ENCODE results near the gene WIZ. TPM values are rescaled to one million over a fixed set of nuclear protein-coding genes. Genes with fewer than 3 reads are reported as not detected.

The WIZ gene
- total RNA-seq, 1 experiment from 2014 or later = 25.9 TPM

DNA sequence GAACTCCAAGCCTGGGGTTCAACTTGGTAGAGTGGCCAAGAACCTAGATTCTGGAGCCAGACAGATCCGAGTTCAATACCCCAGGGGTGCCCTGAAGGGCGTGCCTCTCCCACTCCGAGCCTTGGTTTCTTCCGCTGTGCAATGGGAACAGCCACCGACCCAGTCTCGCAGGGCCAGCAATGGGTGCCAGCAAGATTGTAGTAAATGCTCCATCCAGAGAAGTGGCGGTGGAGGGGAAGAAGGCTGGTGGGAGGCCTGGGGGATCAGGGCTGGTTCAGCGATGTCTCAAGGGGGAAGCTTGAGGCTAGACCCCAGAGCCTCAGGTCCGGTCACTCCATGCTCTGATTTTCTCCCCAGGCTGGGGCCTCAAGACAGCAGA, 4.5 kb downstream of the WIZ start:
- no peak for DNase-seq (ENCODE audit: low read depth)

DNA sequence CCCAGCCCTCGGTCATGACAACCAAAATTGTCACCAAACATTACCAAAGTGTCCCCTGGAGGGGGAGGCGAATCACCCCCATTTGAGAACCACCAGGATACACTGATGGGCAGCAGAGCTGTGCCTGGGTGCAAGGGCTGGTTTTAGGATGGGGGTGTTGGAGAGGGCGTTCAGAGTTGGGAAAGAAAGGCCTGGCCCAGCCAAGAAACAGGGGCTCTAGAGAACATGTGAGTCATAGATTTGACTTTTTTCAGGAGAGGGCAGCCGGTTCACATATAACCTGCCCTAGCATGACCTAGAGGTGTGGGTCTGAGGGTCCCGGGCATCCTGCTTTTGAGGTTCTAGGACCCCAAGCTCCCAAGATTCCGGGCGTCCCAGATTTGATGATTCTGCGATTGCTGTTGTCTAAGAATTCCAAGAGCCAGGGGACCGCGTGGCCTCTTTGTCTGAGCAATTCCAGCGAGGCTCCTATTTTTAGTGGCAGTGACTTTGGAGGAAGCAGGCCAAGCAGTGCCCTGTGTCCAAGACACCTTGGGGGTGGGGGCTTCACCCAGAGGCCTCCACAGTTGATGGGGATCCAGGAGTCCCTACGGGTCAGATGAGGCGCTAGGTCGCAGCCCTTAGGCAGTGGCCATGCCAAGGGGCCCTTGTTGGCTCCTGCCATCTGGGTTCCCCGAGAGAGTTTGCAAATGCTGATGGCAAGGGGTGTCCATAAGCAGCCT, 5.1 kb downstream of the WIZ start:
- no peak for DNase-seq (ENCODE audit: low read depth)

DNA sequence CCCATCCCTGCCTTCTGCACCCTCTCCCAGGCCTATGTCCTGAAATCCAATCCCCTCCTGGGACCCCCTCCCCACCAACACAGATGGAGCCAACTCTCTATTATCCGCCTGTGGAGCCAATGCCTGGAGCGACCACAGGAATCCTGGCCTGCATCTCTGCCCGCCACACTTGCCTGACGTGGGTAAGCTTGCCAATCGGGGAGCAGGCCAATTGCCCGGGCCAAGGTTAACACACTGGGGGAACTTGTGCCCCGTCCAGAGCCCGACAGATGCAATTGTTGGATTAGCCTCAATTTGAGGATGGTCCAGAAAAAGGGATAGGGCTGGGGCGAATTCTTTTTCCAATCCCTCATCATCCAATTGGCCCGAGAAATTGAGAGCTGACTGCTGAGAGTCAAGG, 5.9 kb downstream of the WIZ start:
- DNase-seq (ENCODE audit: low read depth) = no peak

DNA sequence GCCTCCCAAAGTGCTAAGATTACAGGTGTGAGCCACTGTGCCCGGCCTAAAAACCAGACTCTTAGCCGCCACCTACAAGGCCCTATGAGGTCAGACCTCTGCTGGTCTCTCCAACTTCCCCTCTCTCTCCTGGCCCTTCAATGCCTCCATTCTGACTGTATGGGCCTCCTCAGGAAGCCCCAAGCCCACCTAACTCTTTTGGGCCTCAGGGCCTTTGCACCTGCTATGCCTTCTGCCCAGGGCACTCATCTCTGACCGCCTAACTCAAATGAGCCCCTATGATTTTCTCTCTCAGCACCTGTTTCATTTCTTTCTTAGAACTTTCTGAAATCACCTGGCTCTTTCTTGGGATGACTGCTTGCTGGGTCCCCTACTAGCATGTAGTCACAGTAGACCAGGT, 6.4 kb downstream of the WIZ start:
- DNase-seq (ENCODE audit: low read depth) = no peak

DNA sequence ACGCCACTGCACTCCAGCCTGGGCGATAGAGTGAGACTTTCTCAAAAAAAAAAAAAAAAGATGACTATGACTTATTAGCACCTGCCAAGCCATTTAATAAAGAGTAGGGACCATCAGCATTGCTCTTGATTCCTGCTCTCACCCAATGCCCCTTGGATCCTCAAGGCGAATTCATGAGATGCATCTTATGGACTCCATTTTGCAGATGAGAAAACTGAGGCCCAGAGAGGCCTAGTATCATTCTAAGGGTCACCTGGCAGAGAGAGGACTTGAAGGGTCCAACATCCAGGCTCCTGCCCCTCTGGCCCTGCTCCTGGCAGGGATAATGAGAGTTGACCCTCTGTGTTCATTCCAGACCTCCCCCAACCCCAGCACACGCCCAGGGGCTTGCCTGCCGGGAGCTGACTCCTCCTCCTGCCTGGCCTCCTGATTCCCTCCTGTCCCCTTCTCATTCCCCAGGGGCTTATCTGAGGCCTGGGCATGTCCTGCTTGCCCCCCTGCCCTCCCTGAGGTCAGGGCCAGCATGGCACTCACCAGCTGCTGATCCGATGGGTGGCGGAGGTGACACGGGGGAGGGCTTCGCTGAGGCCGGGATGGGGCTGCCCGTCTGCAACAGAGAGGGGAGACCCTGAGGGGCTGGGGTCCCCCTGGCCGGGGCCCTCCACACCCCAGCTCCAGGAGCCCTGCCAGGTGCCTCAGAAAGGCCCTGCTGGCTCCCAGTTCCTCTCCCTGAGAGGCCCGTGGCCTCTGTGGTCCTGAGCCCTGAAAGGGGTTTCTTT, 7.4 kb downstream of the WIZ start:
- DNase-seq (ENCODE audit: low read depth) = no peak

DNA sequence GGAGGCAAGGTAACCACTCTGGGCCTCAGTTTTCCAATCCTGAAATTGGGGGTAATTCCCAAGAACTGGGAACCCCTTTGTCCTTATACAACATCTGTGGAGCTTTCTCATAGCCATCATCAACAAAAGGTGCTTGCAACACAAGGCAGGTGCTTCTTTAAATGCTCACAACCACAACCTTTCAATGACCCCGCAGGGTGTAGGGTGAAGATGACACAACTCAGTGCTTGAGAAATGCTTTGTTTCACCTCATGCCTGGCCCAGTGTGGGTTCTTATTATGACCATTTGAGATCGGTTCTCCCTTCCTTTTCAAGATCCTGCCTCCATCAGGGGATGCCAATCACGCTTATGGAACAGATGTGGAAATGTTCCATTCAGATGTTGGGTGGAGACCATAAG, 8.4 kb downstream of the WIZ start:
- DNase-seq (ENCODE audit: low read depth) = no peak

DNA sequence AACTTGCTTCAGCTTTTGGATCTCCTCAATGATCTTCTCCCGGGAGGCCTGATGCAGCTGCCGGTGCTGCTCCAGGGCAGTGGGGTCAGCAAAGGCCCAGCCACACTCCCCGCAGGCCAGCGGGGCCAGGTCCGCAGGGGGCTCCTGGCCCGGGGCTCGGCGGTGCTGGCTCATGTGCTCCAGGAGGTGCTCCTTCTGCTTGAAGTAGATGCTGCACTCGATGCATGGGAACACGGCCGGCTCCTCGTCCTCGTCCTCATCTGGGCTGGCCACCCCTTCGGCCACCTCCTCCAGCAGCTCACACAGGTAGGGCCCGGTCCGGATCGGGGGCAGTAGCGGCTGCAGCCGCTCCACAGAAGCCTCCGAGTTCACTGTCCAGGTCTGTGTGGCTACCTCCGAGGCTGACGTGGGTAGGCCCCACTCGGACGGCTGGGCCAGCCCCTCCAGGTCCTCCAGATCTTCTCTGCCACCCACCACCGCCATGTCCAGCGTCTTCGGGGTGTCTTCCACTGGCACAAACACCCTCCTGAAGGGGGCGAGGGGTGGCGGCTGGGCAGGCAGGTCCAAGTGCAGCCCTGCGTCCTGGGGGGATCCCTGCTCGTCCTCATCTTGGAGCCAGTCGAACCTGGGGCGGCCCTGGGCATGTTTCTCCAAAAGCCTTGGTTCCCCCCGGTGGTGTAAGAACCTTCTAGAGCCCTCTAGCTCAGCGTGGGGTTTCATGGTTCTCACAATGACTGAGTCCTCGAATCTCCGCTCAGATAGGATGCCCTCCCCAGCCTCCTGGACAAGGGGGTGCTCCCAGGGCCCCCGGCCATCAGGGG, 9.7 kb downstream of the WIZ start:
- no peak for DNase-seq (ENCODE audit: low read depth)

DNA sequence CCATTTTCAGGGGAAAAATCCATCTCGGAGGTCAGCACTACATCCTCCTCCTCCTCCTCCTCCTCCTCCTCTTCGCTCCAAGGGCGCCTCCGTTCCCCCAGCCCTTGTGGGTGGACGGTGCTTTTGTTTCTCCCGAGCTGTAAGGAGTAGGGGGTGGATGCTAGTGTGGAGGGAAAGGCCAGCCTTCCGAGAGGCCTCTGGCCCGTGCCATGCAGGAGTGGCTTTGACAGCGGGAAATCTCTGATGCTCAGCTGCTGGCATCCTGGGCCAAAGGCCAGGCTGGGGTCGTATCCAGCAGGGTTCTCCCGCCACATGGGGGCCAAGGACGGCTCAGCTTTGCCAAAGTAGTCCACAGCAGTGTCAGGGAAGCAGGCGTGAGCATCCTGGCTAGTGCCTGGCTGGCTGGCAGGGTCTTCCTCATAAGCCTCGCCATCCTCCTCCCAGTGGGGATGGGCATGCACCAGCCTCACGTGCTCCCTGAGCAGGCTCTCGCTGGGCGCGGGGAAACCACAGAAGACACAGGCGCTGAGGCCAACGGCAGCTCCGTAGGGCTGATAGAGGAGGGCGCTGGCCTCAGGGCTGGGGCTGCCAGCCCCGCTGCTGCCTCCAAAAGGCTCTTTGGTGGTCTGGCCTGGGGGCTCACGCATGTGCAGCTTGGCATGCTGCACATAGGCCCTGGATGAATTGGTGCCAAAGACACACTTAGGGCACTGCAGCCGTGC, 10.5 kb downstream of the WIZ start:
- DNase-seq (ENCODE audit: low read depth) = no peak

DNA sequence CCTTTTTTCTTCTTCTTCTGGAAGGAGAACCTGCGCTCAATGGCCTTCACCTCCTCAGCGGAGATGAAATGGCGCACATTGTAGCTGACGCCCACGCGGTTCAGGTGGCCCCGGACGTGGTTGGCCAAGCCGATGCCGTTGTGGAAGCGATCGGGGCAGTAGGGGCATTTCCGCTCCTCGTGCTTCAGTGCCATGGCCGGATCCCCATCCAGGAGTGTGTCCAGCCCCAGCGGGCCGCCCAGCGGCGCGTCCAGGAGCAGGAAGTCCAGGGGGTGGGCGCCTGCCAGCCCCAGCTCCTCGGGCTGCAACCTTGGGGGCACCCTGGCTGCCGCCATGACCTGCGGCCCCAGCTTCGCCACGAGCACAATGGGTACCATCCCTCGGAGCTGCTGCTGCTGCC, 11.2 kb downstream of the WIZ start:
- no peak for DNase-seq (ENCODE audit: low read depth)

DNA sequence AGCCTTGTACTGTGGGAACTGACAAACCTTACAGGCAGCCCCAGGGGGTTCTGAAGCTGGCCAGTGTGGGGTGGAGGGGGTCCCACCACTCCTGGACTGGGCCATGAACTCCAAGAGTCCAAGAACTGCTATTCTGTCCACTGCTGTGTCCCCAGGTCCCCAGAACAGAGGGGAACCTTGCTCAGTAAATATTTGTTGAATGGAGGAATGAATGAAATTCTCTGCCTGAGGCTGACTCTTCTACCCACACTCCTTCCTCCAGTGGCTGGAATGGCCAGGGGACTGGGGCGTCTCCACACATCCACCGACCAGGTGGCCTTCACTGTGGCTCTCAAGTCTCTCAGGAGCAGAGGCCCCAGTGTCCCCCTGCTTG, 11.6 kb downstream of the WIZ start:
- DNase-seq (ENCODE audit: low read depth) = no peak

DNA sequence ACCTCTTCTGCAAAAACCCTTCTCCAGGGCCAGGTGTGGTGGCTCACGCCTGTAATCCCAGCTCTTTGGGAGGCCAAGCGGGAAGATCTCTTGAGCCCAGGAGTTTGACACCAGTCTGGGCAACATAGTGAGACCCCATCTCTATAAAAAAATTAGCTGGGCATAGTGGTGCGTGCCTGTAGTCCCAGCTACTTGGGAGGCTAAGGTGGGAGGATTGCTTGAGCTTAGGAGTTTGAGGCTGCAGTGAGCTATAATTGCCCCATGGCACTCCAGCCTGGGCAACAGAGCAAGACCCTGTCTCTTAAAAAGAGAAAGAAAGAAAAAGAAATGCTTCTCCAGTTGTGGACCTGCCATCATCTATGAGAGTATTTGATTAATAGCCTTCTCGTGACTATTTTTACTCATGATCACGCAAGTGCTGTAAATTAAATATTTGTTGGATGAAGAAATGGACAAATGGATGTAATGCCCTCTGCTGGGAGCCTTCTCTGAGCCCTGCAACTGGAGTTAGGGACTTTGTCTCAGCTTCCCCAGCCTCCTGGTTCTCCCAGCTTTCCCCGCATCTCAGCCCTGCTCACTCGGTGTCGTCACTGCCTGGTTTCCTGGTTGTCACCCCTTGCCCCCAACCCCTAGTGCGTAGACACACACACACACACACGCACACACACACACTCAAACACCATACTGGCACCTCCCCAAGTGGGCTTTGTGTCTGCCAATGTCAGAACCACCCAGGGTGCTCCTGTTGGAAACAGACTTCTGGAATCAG, 12.2 kb downstream of the WIZ start:
- DNase-seq (ENCODE audit: low read depth) = no peak

DNA sequence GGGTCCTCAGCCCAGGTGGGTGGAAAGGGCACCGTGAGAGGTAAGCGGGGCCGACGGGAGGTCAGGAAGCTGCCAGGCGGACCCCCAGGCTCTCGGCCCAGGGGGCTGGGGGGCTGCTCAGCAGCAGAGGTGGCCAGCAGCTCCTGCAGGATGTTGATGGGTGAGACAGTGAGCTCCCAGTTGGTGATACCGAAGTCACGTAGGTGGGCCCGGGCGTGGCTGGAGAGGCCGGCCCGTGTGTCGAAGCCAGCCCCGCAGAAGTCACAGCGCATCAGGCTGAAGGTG, 13.0 kb downstream of the WIZ start:
- DNase-seq (ENCODE audit: low read depth) = no peak

DNA sequence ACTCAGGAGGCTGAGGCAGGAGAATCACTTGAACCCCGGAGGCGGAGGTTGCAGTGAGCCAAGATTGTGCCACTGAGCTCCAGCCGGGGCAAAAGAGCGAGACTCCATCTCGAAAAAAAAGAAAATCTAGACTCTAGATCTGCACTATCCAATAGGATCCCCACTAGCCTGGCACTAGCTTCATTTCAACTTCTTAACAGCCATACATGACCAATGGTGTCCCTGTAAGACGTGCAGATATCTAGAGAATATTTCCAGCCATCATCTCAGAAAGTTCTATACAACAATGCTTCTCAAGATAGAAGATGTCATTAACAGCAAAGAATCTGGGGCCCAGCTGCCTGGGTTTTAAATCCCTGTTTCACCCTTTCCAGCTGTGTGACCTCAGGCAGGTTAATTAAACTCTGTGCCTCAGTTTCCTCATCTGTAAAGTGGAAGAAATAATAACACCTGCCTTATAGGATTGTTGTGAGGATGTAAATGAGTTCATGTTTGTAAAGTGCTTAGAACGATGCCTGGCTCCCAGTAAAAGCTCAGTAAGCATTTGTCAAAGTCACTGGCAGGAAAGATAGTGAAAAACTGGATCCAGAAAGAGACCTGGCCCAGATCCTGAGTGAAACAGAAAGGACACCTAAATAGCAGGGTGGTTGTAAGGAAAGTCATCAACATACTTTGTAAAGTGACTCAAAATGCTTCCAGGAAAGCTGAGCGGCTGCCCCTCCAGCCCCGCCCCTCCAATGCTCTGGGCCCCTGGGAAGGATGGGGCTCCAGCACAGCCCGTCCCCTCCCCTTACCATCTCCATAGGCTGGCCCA, 13.5 kb downstream of the WIZ start:
- no peak for DNase-seq (ENCODE audit: low read depth)

DNA sequence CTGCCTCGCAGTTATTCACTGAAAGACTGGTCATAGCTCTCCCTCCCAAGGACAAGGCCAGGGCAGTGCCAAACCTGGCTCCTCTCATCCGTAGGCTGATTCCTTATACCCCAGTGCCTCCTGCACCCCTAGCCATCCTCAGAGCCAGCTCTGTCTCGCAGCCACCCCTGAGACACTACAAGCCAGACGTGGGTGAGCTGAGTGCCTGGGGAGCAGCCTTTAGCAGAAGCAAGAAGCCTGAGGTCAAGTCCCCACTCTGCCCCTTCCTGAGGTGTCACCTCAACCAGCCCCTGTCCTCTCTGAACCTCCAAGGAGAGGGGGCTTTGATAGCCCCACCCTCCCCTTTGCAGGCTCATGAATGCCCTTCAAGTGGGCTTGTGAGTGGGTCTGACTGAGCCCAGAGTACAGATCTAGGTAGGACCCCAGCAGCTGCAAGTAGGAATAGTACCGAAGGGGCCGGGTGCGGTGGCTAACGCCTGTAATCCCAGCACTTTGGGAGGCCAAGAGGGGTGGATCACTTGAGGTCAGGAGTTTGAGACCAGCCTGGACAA, 16.2 kb downstream of the WIZ start:
- no peak for DNase-seq (ENCODE audit: low read depth)

DNA sequence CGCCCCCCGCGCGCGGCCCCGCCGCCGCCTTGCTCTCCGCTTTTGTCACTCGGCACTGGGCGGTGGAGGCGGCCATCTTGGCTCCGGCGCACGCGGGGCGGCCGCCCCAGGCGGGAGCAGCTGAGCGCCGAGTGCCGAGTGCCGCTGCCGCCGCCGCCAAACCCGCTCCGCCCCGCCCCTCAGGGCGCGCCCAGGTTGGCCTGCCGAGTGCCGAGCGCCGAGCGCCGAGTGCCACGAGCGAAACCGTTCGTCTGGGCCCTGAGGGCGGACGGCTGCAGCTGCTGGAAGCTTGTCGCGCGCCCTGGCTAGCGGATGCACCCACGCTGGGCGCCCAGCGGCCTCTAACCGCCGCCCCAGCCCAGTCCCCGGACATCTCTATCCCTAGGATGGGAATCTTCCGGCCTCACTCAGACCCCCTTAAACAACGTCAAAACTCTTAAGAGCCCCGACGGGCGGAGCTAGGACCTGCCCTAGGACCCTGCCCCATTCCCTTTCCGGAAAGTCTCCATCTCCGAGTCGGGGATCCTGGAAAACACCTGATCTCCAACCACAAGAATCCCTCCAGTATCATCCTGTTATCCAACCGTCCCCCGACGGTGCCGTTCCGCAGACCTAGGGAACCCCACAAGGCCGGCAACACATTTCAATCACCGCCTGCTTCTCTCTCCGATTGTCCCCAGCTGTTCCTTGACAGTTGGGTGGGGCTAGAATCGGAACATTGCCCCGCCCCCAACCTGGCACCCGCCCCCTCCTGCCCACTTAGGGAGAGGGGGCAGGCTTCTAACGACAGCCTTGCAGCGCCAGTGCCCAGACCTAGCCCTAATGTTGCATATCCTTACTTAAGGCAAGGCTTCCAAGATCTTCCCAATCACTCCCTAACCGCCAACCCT, 16.9 kb downstream of the WIZ start:
- DNase-seq (ENCODE audit: low read depth) = peak; percentile 86

DNA sequence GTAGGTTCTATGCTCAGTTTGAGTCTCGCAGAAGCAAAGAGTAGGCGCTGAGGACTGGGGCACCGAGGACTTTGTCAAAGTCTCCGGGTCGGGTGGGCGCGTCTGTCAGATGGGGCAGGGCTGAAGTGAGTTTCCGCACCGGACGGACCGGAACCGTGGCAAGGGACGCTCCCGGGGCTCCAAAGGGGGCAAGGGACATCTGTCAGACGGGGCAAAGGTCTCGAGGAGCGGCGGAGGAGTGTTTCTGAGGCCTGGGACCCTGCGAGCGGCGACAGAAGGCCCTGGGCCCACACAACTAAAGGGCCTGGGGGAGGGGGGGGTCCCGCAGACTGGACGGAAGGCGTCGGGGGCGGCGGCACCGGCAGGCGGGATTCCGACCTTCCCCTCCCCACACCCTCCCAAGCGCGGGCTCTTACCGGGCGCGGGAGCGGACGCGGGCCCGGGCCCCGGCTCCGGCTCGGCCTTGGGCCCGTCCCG, 17.7 kb downstream of the WIZ start:
- no peak for DNase-seq (ENCODE audit: low read depth)

DNA sequence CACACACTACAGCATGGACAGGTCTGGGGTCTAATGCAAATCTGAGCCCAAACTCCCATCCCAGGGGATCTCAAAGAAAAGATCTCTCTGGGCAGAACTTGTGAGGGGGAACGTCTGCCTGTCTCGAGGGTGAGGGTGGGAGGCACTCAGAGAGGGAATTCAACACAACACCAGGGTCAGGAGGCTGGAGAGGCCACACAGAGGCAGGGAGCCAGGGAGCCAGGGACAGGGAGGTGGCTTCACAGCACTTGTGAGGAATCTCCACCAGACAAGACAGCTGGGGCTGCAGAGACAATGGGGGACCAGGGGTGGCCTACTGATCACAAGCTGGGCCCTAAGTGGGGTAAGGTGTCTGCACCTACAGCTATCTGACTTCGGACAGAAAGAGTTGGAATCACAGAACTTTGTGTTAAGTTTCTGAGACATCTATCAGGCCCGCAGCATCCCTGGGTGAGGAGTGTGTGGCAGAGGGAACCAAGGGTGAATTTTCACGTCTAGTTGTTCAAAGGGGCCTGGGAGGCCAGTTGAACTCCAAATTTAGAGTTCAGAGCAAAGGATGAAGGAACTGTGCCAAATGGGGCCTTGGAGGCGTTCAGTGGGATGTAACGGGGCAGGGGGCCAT, 18.2 kb downstream of the WIZ start:
- DNase-seq (ENCODE audit: low read depth) = no peak

DNA sequence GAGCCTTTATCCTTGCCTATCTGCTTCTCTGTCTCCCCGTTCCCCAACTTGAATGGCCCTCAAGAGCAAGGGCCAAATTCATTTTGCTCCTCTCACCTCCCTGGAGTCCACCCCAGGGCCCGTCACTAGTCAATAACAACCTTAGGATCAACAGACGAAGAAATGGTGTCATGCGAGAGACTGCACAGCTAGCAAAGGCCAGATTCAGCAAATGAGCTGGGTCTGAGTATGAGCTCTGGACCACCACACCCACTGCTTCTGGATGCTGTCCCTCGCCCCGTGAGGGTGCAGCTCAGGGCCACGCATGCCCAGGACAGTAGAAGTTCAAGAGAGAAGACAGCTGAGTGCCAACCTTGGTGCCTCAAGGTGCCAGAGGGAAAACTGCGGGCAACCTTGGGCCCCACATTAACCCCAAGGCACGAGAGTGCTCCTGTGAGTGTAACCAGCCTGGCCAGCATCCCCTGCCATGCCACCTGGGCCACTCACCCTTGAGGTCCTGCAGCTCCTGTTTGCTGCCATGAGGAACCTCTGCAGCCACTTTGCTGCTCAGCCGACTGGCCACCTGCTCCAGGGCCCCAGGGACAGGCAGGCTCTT, 19.1 kb downstream of the WIZ start:
- no peak for DNase-seq (ENCODE audit: low read depth)
